Vagina (tissue), 2 donors: ENCODE data around the gene PHRF1.

Experiments used
- POLR2A ChIP-seq, 2 donors: fragments of 450-650 bp; IDR thresholded peaks; one replicate each; pipeline ENCODE4 v1.6.1; 2017; ENCODE audit warnings: antibody characterized with exemption in 2 of 2, mild to moderate bottlenecking in 2 of 2, moderate library complexity in 2 of 2
- POLR2AphosphoS5 ChIP-seq, 2 donors: sonication (generic); formaldehyde crosslinking; IDR thresholded peaks; one replicate each; pipeline ENCODE4 v1.9.0; 2017; ENCODE audit warnings: antibody characterized with exemption in 2 of 2, mild to moderate bottlenecking in 2 of 2, low read depth in 1 of 2; ENCODE audit not compliant: insufficient read depth in 1 of 2
- TF ChIP-seq, protein P1 (sequence below), 3 experiments: fragments of 450-650 bp in 2 of 3; fragments of 200-600 bp in 1 of 3; sonication (generic) in 1 of 3; IDR thresholded peaks; one replicate each; pipeline ENCODE4 v1.5.1; 2017 to 2019; ENCODE audit warnings: antibody characterized with exemption in 3 of 3, mild to moderate bottlenecking in 2 of 3, moderate library complexity in 2 of 3

DNA sequence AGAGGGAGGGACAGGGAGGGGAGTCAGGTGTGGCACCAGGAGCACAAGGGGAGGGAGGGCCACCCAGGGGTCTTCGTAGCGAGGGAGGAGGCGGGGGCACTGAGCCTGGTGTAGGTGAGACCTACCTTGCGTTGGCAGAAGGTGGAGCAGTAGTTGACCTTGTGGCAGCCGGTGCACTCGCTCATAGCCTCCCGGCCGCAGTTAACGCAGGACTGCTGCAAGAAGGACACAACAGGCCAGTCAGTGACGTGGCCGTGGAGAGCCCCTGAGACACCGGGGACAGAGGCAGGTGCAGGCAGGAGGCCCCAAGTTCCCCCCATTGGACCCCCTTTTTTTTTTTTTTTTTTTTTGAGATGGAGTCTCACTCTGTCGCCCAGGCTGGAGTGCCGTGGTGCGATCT, 77.6 kb downstream of the PHRF1 start:
- TF ChIP-seq, protein P1, sequence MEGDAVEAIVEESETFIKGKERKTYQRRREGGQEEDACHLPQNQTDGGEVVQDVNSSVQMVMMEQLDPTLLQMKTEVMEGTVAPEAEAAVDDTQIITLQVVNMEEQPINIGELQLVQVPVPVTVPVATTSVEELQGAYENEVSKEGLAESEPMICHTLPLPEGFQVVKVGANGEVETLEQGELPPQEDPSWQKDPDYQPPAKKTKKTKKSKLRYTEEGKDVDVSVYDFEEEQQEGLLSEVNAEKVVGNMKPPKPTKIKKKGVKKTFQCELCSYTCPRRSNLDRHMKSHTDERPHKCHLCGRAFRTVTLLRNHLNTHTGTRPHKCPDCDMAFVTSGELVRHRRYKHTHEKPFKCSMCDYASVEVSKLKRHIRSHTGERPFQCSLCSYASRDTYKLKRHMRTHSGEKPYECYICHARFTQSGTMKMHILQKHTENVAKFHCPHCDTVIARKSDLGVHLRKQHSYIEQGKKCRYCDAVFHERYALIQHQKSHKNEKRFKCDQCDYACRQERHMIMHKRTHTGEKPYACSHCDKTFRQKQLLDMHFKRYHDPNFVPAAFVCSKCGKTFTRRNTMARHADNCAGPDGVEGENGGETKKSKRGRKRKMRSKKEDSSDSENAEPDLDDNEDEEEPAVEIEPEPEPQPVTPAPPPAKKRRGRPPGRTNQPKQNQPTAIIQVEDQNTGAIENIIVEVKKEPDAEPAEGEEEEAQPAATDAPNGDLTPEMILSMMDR (IDR thresholded peaks at IDR 0.05), result no peak
- TF ChIP-seq POLR2A (IDR thresholded peaks at IDR 0.05) (no peak), POLR2AphosphoS5 (IDR thresholded peaks at IDR 0.05; ENCODE audit: insufficient read depth in 1 of 2, low read depth in 1 of 2) (no peak)
